ENCODE data around the gene UBA5. TPM values are rescaled to one million over a fixed set of nuclear protein-coding genes. Genes with fewer than 3 reads are reported as not detected.

UBA5 gene
- total RNA-seq: 54.1 and 58.1 TPM in 2 replicates

DNA sequence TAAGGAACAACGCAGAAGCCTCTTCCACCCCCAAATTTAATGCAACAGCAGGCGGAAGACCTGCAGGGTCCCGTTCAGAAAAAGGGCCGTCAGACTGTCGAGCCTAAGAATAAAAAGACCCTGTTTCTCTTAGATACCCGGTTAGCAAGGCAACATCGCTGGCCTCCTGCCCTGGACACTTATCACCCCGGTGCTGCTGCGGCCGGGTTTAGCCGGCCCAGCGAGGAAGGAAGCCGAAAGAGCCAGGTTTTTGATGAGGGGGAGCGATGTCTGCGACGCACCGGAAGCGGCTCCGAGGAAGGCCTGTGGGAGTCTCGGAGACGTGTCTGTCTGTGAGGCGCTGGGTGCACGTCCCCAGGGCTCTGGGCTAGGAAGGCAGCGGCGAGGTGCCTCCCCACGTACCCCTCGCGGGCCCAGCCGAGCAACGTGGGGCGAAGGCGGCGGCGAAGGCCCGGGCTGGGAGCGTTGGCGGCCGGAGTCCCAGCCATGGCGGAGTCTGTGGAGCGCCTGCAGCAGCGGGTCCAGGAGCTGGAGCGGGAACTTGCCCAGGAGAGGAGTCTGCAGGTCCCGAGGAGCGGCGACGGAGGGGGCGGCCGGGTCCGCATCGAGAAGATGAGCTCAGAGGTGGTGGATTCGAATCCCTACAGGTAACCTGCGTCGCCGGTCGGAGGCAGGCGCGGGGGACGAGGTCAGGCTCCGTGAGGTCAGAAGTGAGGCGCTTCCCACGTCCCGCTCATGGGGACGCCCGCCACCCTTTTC lies at the start of gene UBA5:
TSS of gene UBA5 (plus strand) at position 278 of the 759 bp plus-strand sequence. CDS start at position 487, 209 bp downstream.

DNA sequence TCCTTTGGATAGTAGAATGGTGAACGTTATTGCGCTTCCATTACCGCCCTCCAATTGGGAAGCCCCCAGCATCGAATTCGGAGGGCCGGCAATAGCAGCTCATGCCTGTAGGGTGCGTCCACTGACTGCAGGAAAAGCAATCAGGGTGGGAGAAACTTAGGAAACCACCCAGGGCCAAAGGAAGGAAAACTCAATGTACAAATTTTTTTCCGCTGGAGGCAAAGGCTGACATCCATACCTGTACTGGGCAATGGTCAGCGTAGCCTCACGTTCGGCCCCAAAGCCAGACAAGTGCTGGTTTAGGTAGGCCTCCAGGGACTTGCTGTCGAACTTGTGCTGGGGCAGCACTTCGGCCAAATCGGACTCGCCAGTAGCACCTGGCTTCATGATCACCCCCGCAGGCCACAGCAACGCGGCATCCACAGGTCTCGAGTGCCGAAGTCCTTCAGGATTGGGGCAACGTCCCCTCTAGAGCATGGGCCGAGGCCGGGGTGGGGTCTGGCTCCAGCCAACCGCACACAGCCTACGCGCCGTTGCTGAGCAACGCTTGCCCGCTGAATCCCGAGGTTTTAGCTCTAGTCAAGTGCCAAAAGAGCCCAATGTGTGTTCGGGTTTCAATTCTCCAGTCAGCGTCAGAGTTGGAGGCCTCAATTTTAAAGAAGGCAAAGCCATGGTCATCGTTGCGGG lies 621 bp upstream of the UBA5 start, which contains the start of gene ACAD11:
TSS of gene ACAD11 (minus strand) at position 445 of the 687 bp plus-strand sequence. CDS start at position 387, 58 bp downstream.

DNA sequence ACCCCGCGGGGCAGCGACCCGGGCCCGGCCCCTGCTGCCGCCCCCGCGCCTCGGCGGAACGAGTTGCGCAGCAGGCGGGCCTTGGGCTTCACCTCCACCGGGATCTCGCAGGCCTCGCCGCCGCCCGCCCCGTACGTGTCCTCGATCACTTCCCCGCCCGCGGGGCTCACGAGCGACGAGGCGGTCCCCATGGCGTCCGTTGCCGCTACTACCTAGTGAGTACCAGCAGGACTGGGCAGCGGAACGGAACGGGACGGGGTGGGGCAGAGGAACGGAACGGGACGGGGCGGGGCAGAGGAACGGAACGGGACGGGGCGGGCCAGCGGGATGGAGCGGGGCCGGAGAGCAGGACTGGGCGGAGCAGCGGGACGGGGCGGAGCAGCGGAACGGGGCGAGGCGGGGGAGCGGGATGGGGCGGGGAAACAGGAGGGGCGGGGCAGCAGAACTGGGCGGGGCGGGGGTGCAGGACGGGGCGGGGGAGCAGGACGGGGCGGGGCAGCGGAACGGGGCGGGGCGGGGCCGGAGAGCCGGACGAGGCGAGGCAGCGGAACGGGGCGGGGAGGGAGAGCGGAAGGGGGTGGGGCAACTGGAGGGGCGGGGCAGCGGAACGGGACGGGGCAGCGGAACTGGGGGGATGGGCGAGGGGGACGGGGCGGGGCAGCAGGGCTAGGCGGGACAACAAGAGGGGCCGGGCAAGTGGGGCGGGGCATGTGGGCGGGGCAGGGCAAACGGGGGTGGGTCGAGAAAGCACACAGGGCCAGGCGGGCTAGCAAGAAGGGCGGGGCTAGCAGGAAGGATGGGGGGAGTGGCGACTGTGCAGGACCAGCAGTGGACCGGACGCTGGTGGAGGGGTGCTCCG lies 62.3 kb downstream of the UBA5 start, which contains the start of gene NPHP3:
TSS of gene NPHP3 (minus strand) at position 245 of the 859 bp plus-strand sequence. CDS start at position 191, 54 bp downstream.

Other genes with a start within 250 kb of the UBA5 start
- 71.7 and 72.7 TPM in 2 replicates for gene DNAJC13, start 242.8 kb upstream of the UBA5 start, total RNA-seq
- 19.7 and 24.0 TPM in 2 replicates for gene ACKR4, start 63.1 kb upstream of the UBA5 start, total RNA-seq
- gene ACAD11, start 520 bp upstream of the UBA5 start, total RNA-seq: 57.7 and 86.2 TPM in 2 replicates
- gene NPHP3, start 62.1 kb downstream of the UBA5 start, total RNA-seq: 27.1 and 29.5 TPM in 2 replicates

Data from smooth muscle cell of the pulmonary artery (primary cell).